Gastroesophageal sphincter (tissue), 3 donors: ENCODE measurements around the gene RMND5A.

ENCODE experiments used
- EP300 ChIP-seq: sonication (generic); formaldehyde crosslinking; IDR thresholded peaks from one replicate; pipeline ENCODE4 v1.6.1; 2017; ENCODE audit warnings: antibody characterized with exemption, mild to moderate bottlenecking
- POLR2A ChIP-seq, 2 donors: fragments of 450-650 bp; IDR thresholded peaks; one replicate each; pipeline ENCODE4 v1.6.1; 2017; ENCODE audit warnings: antibody characterized with exemption in 2 of 2, mild to moderate bottlenecking in 2 of 2, moderate library complexity in 1 of 2
- POLR2AphosphoS5 ChIP-seq: sonication (generic); formaldehyde crosslinking; IDR thresholded peaks from one replicate; pipeline ENCODE4 v1.6.1; 2017; ENCODE audit warnings: antibody characterized with exemption
- TF ChIP-seq, protein P1 (sequence below), 4 experiments: fragments of 200-600 bp in 2 of 4; fragments of 450-650 bp in 2 of 4; sonication (generic) in 1 of 4; IDR thresholded peaks; one replicate each; pipeline ENCODE4 v1.5.1; 2017 to 2019; ENCODE audit warnings: antibody characterized with exemption in 4 of 4, mild to moderate bottlenecking in 2 of 4, moderate library complexity in 2 of 4

- TF ChIP-seq, protein P1, sequence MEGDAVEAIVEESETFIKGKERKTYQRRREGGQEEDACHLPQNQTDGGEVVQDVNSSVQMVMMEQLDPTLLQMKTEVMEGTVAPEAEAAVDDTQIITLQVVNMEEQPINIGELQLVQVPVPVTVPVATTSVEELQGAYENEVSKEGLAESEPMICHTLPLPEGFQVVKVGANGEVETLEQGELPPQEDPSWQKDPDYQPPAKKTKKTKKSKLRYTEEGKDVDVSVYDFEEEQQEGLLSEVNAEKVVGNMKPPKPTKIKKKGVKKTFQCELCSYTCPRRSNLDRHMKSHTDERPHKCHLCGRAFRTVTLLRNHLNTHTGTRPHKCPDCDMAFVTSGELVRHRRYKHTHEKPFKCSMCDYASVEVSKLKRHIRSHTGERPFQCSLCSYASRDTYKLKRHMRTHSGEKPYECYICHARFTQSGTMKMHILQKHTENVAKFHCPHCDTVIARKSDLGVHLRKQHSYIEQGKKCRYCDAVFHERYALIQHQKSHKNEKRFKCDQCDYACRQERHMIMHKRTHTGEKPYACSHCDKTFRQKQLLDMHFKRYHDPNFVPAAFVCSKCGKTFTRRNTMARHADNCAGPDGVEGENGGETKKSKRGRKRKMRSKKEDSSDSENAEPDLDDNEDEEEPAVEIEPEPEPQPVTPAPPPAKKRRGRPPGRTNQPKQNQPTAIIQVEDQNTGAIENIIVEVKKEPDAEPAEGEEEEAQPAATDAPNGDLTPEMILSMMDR (IDR thresholded peaks at IDR 0.05), result no peak
- TF ChIP-seq POLR2A (IDR thresholded peaks at IDR 0.05) (no peak), POLR2AphosphoS5 (no peak), EP300 (no peak)
Measured at GRCh38 chr2:86788881-86789686, 69.0 kb downstream of the RMND5A start.
